HepG2 (cell line): ENCODE data around the gene HOXB4. TPM values are rescaled to one million over a fixed set of nuclear protein-coding genes. Genes with fewer than 3 reads are reported as not detected.

ENCODE experiments used
- ATAC-seq: fragments of 200-7000 bp; cut with Tn5 transposase; 3 replicates; pipeline ENCODE4 v1.9.1; 2020; ENCODE audit warnings: mild to moderate bottlenecking, moderate library complexity
- BruUV-seq: library from RNA; stranded (reverse); fragments of 400-500 nt; replicated peaks from 2 replicates; lab custom pipeline; 2021; lab: Mats Ljungman, UMichigan
- CTCF ChIA-PET: fragments of 300-600 bp; formaldehyde crosslinking; extraction: SDS; loops from one replicate; lab custom pipeline; 2021; ENCODE audit warnings: low total read pairs, inconsistent platforms, low intra/inter-chr PET ratio; lab: Yijun Ruan, JAX
- POLR2A ChIA-PET: fragments of 350-600 bp; sonication (Branson Sonifier 250); formaldehyde crosslinking; loops from one replicate; lab custom pipeline; 2020; ENCODE audit warnings: antibody characterized with exemption, inconsistent platforms; lab: Yijun Ruan, JAX
- DNase-seq: peaks from one replicate; pipeline ENCODE4 v3.0.0-alpha.2; 2015; ENCODE audit warnings: low spot score
- FAIRE-seq: peaks from 3 replicates; lab custom pipeline; 2011; peaks lifted over from hg19 to GRCh38; lab: Jason Lieb, UNC
- H2AFZ ChIP-seq: one replicate; pipeline ENCODE4 v1.6.1; 2011; ENCODE audit warnings: low read length, inconsistent platforms
- H3K27ac ChIP-seq: fragments of 300-600 bp; 3 replicates; pipeline ENCODE4 v1.8.0; 2011; ENCODE audit warnings: mixed run types, mild to moderate bottlenecking, mixed read lengths, low read length, inconsistent platforms; ENCODE audit not compliant: insufficient read depth; ENCODE audit errors: extremely low read length
- H3K27me3 ChIP-seq, 2 experiments: fragments of 200-600 bp in 1 of 2; 2 replicates in 1 of 2; 3 replicates in 1 of 2; pipeline versions ENCODE4 v1.6.0 to v1.8.0; 2011; ENCODE audit warnings: low read length in 2 of 2, mild to moderate bottlenecking in 2 of 2, moderate library complexity in 2 of 2, inconsistent platforms in 1 of 2; ENCODE audit not compliant: insufficient read depth in 2 of 2, control insufficient read depth in 1 of 2
- H3K36me3 ChIP-seq, 2 experiments: fragments of 200-600 bp in 1 of 2; replicated peaks in 1 of 2; 2 replicates in 1 of 2; 3 replicates in 1 of 2; pipeline versions ENCODE4 v1.5.1 to v1.8.0; 2011; ENCODE audit warnings: low read length in 2 of 2, inconsistent platforms in 1 of 2; ENCODE audit not compliant: insufficient read depth in 2 of 2, control insufficient read depth in 1 of 2
- H3K4me1 ChIP-seq: 2 replicates; pipeline ENCODE4 v1.5.1; 2012; ENCODE audit warnings: low read length, inconsistent platforms; ENCODE audit not compliant: insufficient read depth
- H3K4me2 ChIP-seq: 2 replicates; pipeline ENCODE4 v1.6.0; 2011; ENCODE audit warnings: low read depth, low read length, inconsistent platforms
- H3K4me3 ChIP-seq, 3 experiments: fragments of 200-600 bp in 1 of 3; sonication (generic), shearing (Covaris generic) in 1 of 3; replicated peaks in 1 of 3; 2 replicates each; pipeline ENCODE4 v1.5.1; 2011 to 2016; ENCODE audit warnings: low read length in 3 of 3, inconsistent platforms in 2 of 3, low read depth in 2 of 3, mild to moderate bottlenecking in 2 of 3, control low read depth in 1 of 3, mixed read lengths in 1 of 3; ENCODE audit not compliant: insufficient read depth in 1 of 3
- H3K79me2 ChIP-seq: one replicate; pipeline ENCODE4 v1.6.1; 2011; ENCODE audit warnings: low read length, inconsistent platforms; ENCODE audit not compliant: insufficient read depth
- H3K9ac ChIP-seq: 2 replicates; pipeline ENCODE4 v1.6.0; 2011; ENCODE audit warnings: mild to moderate bottlenecking, low read depth, low read length, inconsistent platforms; ENCODE audit not compliant: insufficient read depth
- H3K9me3 ChIP-seq: 2 replicates; pipeline ENCODE4 v1.5.1; 2012; ENCODE audit warnings: mild to moderate bottlenecking, low read length
- H4K20me1 ChIP-seq: 2 replicates; pipeline ENCODE4 v1.6.0; 2011; ENCODE audit warnings: inconsistent platforms, mild to moderate bottlenecking, low read length, moderate library complexity; ENCODE audit not compliant: insufficient read depth
- KDM1A ChIP-seq: IDR thresholded peaks from 2 replicates; pipeline ENCODE4 v1.6.1; 2016; ENCODE audit warnings: missing compliant biosample characterization
- MBD4 ChIP-seq: IDR thresholded peaks from 2 replicates; pipeline ENCODE4 v1.6.1; 2012; ENCODE audit warnings: low read length, inconsistent platforms, borderline replicate concordance
- PHF20 ChIP-seq: sonication (generic); formaldehyde crosslinking; IDR thresholded peaks from 2 replicates; pipeline ENCODE4 v1.5.0; 2020; ENCODE audit warnings: mild to moderate bottlenecking, missing genetic modification reagents
- RBM39 ChIP-seq: fragments of 200-400 bp; formaldehyde crosslinking; IDR thresholded peaks from one replicate; pipeline ENCODE4 v1.6.1; 2018; ENCODE audit warnings: antibody characterized with exemption, mild to moderate bottlenecking, low read depth, low read length; ENCODE audit not compliant: poor library complexity, severe bottlenecking
- SALL2 ChIP-seq: sonication (generic); formaldehyde crosslinking; IDR thresholded peaks from 2 replicates; pipeline ENCODE4 v1.8.1; 2023; ENCODE audit warnings: mild to moderate bottlenecking, missing genetic modification reagents, inconsistent platforms
- ZNF10 ChIP-seq: sonication (generic); formaldehyde crosslinking; IDR thresholded peaks from 2 replicates; pipeline ENCODE4 v1.4.0; 2020; ENCODE audit warnings: mild to moderate bottlenecking, low read depth, missing genetic modification reagents, borderline replicate concordance
- ZNF260 ChIP-seq: sonication (generic); formaldehyde crosslinking; IDR thresholded peaks from 2 replicates; pipeline ENCODE4 v1.4.0; 2020; ENCODE audit warnings: missing genetic modification reagents, low read depth, mild to moderate bottlenecking, borderline replicate concordance
- ZNF446 ChIP-seq: sonication (generic); formaldehyde crosslinking; IDR thresholded peaks from 2 replicates; pipeline ENCODE4 v1.5.0; 2020; ENCODE audit warnings: mild to moderate bottlenecking, missing genetic modification reagents
- ZNF615 ChIP-seq: sonication (generic); formaldehyde crosslinking; IDR thresholded peaks from 2 replicates; pipeline ENCODE4 v1.5.0; 2020; ENCODE audit warnings: mild to moderate bottlenecking, missing genetic modification reagents, borderline replicate concordance
- ZNF724P ChIP-seq: sonication (generic); formaldehyde crosslinking; IDR thresholded peaks from 2 replicates; pipeline ENCODE4 v1.8.0; 2022; ENCODE audit warnings: missing genetic modification reagents, borderline replicate concordance
- WGBS: methylation state at CpG from one replicate; pipeline ENCODE4 v1.1.6; 2017; ENCODE audit warnings: low lambda C conversion rate; 5-methylcytosine and 5-hydroxymethylcytosine counted together
- in situ Hi-C: cut with HindIII; loops from 2 replicates; pipeline ENCODE4 v1.10.0; 2017; ENCODE audit warnings: low pct_unique_long_range_greater_than_20kb; ENCODE audit not compliant: extremely low pct_ligation_motif_present
- intact Hi-C: fragments of 100-400 bp; cut with micrococcal nuclease; formaldehyde crosslinking; loops from one replicate; pipeline ENCODE4 v1.10.0; 2022; ENCODE audit not compliant: unreplicated experiment
- polyA plus RNA-seq, 8 experiments: library from polyadenylated mRNA; depleted of rRNA in 3 of 8; stranded (reverse) in 7 of 8; unstranded in 1 of 8; fragments of >200 nt; fragmentation: Illumina TruSeq in 4 of 8; extraction: Trizol in 4 of 8; gene quantifications; 2 replicates each; pipeline versions ENCODE4 v1.2.1 to v1.2.3, GENCODE V29; 2011 to 2016; ENCODE audit warnings: low read depth in 4 of 8, missing spikeins in 1 of 8, mixed read lengths in 1 of 8; ENCODE audit not compliant: insufficient read depth in 1 of 8
- total RNA-seq, 5 experiments: library from RNA; depleted of rRNA; stranded (reverse); fragments of >200 nt; fragmentation: Illumina TruSeq; extraction: Trizol; gene quantifications; 2 replicates each; pipeline ENCODE4 v1.2.3, GENCODE V29; 2016; ENCODE audit warnings: low read depth in 1 of 5
- TF ChIP-seq, protein P1 (sequence below): sonication (generic); formaldehyde crosslinking; IDR thresholded peaks from 2 replicates; pipeline ENCODE4 v1.4.0; 2020; ENCODE audit warnings: missing genetic modification reagents, low read depth, mild to moderate bottlenecking, borderline replicate concordance
- TF ChIP-seq, protein P2 (sequence below): sonication (generic); formaldehyde crosslinking; conservative IDR thresholded peaks from 2 replicates; pipeline ENCODE4 v1.4.0; 2020; ENCODE audit warnings: missing genetic modification reagents

The HOXB4 gene
- total and polyA plus RNA-seq, 2 of the 13 experiments (the other 11 are each of a cell fraction or from before 2014, with no cell fraction given): not detected

- in situ Hi-C loops (no loop called here), intact Hi-C loops (no loop called here)
- DNase-seq (no peak), ATAC-seq (no peak), FAIRE-seq (no peak)
- no peak overlapping the region for H3K4me3 ChIP-seq
- H3K27me3 ChIP-seq: peaks cover 31 to 95% of the 10 kb centered on the region in 2 experiments
- no peak overlapping the region for H3K4me2 ChIP-seq
- H3K9ac ChIP-seq: no peak overlapping the region
- H3K79me2 ChIP-seq: no peaks in the 10 kb centered on the region
- ChIA-PET POLR2A (no interaction called here), CTCF (no interaction called here)
- no TSS peak for BruUV-seq
- H4K20me1 ChIP-seq: peaks cover 4% of the 10 kb centered on the region; the same call in 1 of the 2 replicates
- H3K4me1 ChIP-seq: peaks cover 7% of the 10 kb centered on the region; the same call in 1 of the 2 replicates
- 6% methylated on average over 2 of the region's 2 CpGs for WGBS
- TF ChIP-seq SALL2 (CRISPR knock-in tag): no peak
- TF ChIP-seq ZNF446 (CRISPR knock-in tag): no peak
- TF ChIP-seq ZNF260 (CRISPR knock-in tag): no peak
- TF ChIP-seq ZNF615: no peak
- TF ChIP-seq, protein P1, sequence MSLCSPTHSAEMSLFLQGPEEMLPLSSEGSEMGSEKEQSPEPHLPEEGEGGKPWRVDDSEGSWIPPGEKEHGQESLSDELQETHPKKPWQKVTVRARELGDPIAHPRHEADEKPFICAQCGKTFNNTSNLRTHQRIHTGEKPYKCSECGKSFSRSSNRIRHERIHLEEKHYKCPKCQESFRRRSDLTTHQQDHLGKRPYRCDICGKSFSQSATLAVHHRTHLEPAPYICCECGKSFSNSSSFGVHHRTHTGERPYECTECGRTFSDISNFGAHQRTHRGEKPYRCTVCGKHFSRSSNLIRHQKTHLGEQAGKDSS (CRISPR knock-in tag): no peak
- no peak for TF ChIP-seq PHF20 (CRISPR knock-in tag)
- TF ChIP-seq ZNF724P (CRISPR knock-in tag): no peak
- no peak for TF ChIP-seq RBM39
- TF ChIP-seq, protein P2, sequence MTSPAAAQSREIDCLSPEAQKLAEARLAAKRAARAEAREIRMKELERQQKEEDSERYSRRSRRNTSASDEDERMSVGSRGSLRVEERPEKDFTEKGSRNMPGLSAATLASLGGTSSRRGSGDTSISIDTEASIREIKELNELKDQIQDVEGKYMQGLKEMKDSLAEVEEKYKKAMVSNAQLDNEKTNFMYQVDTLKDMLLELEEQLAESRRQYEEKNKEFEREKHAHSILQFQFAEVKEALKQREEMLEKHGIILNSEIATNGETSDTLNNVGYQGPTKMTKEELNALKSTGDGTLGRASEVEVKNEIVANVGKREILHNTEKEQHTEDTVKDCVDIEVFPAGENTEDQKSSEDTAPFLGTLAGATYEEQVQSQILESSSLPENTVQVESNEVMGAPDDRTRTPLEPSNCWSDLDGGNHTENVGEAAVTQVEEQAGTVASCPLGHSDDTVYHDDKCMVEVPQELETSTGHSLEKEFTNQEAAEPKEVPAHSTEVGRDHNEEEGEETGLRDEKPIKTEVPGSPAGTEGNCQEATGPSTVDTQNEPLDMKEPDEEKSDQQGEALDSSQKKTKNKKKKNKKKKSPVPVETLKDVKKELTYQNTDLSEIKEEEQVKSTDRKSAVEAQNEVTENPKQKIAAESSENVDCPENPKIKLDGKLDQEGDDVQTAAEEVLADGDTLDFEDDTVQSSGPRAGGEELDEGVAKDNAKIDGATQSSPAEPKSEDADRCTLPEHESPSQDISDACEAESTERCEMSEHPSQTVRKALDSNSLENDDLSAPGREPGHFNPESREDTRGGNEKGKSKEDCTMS (CRISPR knock-in tag): no peak
- TF ChIP-seq MBD4: no peak
- TF ChIP-seq KDM1A: no peak
- TF ChIP-seq ZNF10 (CRISPR knock-in tag): no peak
- H2AFZ ChIP-seq: no peak overlapping the region
- H3K36me3 ChIP-seq: no peaks in the 10 kb centered on the region
- no peak overlapping the region for H3K27ac ChIP-seq
- H3K9me3 ChIP-seq: no peaks in the 10 kb centered on the region
Measured at GRCh38 chr17:48584223-48584741, 6.1 kb upstream of the HOXB4 start.
